Nephron progenitor cell (in vitro differentiated cells): ENCODE data around the gene CHRM4.

Source experiments
- DNase-seq: peaks from one replicate; pipeline ENCODE4 v3.0.0; 2021
- H3K27ac Mint-ChIP-seq: 2 replicates; pipeline ENCODE4 v1.8.0; 2021; ENCODE audit warnings: mild to moderate bottlenecking, moderate library complexity, mixed read lengths
- H3K27me3 Mint-ChIP-seq: 2 replicates; pipeline ENCODE4 v1.8.0; 2021; ENCODE audit warnings: mild to moderate bottlenecking, low read depth, mixed read lengths; ENCODE audit not compliant: poor library complexity
- H3K36me3 Mint-ChIP-seq: 2 replicates; pipeline ENCODE4 v1.8.0; 2021; ENCODE audit warnings: low read depth, mixed read lengths
- H3K4me1 Mint-ChIP-seq: 2 replicates; pipeline ENCODE4 v1.8.0; 2021; ENCODE audit warnings: mixed read lengths
- H3K4me3 Mint-ChIP-seq: 2 replicates; pipeline ENCODE4 v1.8.0; 2021; ENCODE audit warnings: mild to moderate bottlenecking, moderate library complexity, mixed read lengths
- H3K9me3 Mint-ChIP-seq: 2 replicates; pipeline ENCODE4 v1.8.0; 2021; ENCODE audit warnings: mild to moderate bottlenecking, moderate library complexity, mixed read lengths
- TF ChIP-seq, protein P1 (sequence below): fragments of 200-600 bp; sonication (generic); IDR thresholded peaks from 2 replicates; pipeline ENCODE4 v1.5.0; 2021; ENCODE audit warnings: antibody characterized with exemption

Gene CHRM4

DNA sequence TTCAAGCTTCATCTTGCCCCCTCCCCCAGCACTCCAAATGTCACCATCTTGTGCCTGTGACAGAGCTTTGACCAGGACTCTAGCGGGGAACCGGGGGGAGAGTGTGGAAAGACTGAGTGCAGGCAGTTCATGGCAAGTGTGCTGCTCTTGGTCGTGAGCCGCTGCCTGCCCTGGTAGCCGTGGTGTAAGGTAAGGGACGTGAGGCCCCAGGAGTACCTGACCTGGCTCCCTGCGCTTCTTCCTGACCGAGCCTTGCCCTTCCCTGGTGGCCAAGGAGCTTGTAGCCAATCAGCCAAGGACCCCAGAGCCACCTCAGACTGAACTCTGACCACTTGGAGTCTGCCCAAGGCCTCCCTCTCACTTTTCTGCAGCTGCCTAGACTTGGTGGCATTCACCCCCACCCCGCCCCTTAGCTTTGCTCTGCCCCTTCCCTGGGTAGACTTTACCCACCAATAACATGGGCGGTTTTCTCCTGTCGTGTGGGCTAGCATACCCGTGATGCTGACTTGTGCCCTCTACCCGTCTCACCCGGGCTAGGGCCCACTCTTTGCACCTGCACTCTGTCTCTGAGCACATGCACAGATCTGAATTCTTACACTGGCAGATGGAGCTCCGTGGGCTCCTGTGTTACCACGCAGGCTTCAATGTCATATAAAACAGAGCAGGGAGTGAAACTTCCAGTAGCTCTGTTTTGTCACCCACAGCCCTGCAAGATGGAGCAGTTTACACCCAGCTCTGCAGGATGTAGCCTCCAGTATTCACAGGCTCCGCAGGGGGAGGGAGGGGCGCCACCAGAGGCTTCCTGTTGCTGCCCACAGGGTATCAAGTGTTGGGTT, 42.8 kb downstream of the CHRM4 start:
- Mint-ChIP-seq H3K4me1 (peaks cover 66% of the 10 kb centered on the region), H3K36me3 (no peaks in the 10 kb centered on the region), H3K27ac (no peak overlapping the region), H3K4me3 (peak overlapping the region; percentile 85), H3K9me3 (no peaks in the 10 kb centered on the region), H3K27me3 (peaks cover 28% of the 10 kb centered on the region)
- no peak for DNase-seq
- TF ChIP-seq, protein P1, sequence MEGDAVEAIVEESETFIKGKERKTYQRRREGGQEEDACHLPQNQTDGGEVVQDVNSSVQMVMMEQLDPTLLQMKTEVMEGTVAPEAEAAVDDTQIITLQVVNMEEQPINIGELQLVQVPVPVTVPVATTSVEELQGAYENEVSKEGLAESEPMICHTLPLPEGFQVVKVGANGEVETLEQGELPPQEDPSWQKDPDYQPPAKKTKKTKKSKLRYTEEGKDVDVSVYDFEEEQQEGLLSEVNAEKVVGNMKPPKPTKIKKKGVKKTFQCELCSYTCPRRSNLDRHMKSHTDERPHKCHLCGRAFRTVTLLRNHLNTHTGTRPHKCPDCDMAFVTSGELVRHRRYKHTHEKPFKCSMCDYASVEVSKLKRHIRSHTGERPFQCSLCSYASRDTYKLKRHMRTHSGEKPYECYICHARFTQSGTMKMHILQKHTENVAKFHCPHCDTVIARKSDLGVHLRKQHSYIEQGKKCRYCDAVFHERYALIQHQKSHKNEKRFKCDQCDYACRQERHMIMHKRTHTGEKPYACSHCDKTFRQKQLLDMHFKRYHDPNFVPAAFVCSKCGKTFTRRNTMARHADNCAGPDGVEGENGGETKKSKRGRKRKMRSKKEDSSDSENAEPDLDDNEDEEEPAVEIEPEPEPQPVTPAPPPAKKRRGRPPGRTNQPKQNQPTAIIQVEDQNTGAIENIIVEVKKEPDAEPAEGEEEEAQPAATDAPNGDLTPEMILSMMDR, result no peak

DNA sequence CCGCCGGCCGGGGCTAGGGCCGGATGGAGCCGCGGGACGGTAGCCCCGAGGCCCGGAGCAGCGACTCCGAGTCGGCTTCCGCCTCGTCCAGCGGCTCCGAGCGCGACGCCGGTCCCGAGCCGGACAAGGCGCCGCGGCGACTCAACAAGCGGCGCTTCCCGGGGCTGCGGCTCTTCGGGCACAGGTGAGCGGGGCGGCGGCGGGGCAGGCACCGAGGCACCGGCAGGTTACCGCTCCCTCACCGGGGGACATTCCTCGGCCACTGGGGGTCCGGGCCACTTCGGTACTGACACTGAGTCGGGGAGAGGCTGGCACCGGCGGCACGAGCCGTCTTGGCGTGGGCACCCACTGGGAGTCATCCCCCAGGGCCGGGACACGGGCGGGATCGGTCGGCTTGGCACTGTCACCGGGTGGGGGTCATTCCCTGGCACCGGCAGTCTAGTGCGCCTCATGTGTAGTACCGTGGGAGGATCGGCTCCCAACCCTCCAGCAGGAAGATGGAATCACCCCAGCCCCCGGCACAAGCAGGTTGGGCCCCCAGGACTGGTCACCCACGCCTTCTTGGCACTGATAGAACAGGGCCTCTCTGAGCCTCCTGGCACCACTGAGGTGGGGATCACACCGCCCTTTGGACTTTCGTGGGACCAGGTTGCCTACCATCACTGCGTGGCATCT, 43.8 kb downstream of the CHRM4 start:
- Mint-ChIP-seq H3K36me3 (no peaks in the 10 kb centered on the region), H3K4me1 (peaks cover 67% of the 10 kb centered on the region), H3K9me3 (no peaks in the 10 kb centered on the region), H3K27ac (no peak overlapping the region), H3K27me3 (peaks cover 28% of the 10 kb centered on the region), H3K4me3 (peak overlapping the region; percentile 85)
- no peak for DNase-seq
- TF ChIP-seq, protein P1, result no peak

DNA sequence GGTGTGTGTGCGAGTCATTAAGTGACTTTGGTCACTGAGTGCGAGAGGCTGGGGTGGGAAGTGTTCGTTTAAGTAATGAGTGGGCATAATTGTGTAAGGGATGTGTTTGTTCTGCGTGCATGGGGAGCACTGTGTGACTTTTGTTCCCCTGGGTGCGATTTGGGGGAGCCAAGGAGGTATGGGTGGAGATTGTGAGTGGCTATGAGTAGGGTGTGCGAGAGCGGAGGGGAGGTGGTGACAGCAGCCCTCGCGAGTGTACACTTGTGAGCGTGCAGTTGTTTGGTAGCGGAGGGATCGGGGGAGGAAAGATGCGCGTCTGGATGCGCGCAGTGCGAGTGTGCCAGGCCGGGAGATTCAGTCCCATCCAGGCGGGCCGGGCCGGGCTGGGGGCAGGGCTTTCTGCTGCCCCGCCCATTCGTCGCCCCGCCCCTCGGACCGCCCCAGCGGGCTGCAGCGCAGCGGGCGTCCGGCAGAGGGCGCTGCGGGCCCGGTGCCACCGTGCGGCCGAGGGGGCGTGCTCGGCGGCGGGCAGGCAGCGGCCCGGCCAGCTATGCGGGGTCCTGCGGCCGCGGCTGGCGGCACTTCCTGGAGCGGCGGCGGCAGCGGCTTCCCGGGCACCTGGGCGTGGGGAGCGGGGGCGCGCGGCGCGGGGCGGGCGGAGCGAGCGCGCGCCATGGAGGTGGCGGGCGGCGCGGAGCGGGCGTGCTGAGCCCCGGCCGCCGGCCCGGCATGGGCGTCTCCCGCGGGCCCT, 44.5 kb downstream of the CHRM4 start, which contains the start of gene DGKZ:
Gene DGKZ, plus strand, starts transcription at position 578 of the 751 bp plus-strand sequence. CDS start 197 bp downstream, outside the sequence.
- Mint-ChIP-seq H3K9me3 (no peaks in the 10 kb centered on the region), H3K27ac (peak within 1 kb of the TSS; percentile 27), H3K4me3 (peak within 1 kb of the TSS; percentile 85), H3K36me3 (no peaks in the 10 kb centered on the region), H3K27me3 (peaks cover 28% of the 10 kb centered on the region), H3K4me1 (peaks cover 71% of the 10 kb centered on the region)
- DNase-seq, result peak; percentile 92
- TF ChIP-seq, protein P1, result peak; percentile 43

DNA sequence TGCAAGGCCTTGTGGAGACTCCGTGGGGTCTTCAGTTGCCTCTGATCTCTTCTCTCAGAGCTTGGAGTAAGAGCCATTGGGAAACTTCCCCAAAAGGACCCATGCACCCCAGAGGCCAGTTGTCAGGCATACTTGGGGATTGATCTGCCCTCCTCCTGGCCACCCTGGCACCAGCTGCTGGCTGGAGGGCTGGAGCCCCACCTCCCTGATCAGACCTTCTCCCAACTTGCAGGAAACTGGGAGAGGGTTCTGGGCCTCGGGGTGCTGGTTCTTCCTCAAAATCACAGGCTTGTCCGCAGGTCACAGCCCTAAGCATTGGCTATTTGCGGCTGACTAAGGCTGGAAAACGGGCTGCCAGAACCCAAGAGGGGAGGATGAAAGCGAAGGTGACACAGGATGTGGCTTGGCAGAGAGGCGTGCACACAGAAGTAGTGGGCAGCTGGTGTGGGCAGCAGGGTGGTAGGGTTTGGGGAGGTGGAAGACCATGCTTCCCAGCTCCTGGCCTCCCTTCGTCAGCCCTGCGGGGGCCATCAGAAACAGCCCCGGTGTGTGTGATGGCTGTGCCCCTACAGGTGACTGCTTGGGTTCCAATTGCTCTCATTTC, 45.6 kb downstream of the CHRM4 start:
- Mint-ChIP-seq H3K4me3 (peak overlapping the region; percentile 74), H3K27ac (no peak overlapping the region), H3K36me3 (no peaks in the 10 kb centered on the region), H3K9me3 (no peaks in the 10 kb centered on the region), H3K4me1 (peaks cover 71% of the 10 kb centered on the region), H3K27me3 (peaks cover 31% of the 10 kb centered on the region)
- TF ChIP-seq, protein P1, result no peak
- no peak for DNase-seq

DNA sequence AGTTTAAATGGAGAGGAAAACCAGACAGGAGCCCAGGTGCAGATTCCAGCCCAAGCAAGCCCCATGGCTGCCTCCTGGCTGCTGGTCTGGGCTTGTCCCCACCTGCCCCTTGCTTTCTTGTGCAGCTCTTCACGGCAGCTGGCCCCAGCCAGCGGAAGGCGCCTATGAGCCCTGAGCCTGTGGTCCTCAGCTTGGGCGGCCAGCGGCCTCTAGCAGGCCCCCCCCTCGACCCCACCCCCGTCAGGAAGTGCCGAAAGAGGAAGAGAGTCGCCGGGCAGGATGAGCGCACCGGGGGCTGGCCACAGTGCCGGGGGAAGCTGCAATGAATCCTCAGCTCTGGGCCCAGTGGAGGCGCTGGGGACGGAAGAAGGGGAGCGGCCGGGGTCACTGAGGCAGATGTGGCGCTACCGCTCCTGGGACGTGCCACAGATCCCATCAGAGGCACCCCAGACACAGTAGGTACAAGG, 46.4 kb downstream of the CHRM4 start:
- Mint-ChIP-seq H3K27ac (no peak overlapping the region), H3K27me3 (peaks cover 35% of the 10 kb centered on the region), H3K9me3 (no peaks in the 10 kb centered on the region), H3K4me1 (peaks cover 74% of the 10 kb centered on the region), H3K4me3 (peak overlapping the region; percentile 57), H3K36me3 (no peaks in the 10 kb centered on the region)
- DNase-seq, result no peak
- TF ChIP-seq, protein P1, result no peak
